Measurements from ENCODE around the gene AKR7A3.

AKR7A3 gene

DNA sequence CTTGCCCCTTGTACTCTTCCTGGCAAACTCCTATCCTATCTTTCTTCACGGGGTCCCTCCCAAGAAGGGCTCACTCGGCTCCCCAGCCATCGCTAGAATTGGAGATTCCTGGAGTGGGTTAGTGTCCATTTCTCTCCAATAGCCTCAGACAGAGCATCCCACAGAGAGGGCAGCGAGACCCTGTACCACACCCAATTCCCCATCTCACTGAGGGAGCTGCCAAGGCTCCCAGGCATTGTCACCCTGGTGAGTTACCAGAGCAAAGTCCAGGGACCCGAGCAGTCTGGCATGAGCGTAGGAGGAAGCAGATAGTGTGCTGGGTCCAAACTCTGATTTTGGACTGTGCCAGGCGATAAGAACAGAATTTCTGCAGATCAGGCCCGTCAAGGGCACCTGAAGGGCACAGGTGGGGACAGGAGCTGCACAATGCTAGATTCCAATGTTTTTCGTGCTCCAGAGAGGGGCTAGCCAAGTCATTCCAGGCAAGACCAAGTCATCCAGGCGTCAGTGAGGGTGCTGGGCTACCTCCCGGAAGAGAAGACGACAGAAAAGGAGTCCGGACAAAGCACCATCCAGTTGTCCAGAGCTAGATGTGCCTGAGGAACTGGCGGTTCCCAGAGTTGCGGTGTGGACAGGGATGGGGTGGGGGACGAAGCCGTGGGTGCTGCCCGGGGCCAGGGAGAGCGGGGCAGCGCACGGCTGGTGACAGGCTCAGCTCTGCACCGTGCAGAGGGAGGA, 15.3 kb downstream of the AKR7A3 start:
- TF ChIP-seq, protein P1, sequence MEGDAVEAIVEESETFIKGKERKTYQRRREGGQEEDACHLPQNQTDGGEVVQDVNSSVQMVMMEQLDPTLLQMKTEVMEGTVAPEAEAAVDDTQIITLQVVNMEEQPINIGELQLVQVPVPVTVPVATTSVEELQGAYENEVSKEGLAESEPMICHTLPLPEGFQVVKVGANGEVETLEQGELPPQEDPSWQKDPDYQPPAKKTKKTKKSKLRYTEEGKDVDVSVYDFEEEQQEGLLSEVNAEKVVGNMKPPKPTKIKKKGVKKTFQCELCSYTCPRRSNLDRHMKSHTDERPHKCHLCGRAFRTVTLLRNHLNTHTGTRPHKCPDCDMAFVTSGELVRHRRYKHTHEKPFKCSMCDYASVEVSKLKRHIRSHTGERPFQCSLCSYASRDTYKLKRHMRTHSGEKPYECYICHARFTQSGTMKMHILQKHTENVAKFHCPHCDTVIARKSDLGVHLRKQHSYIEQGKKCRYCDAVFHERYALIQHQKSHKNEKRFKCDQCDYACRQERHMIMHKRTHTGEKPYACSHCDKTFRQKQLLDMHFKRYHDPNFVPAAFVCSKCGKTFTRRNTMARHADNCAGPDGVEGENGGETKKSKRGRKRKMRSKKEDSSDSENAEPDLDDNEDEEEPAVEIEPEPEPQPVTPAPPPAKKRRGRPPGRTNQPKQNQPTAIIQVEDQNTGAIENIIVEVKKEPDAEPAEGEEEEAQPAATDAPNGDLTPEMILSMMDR (IDR thresholded peaks at IDR 0.05): no peak

DNA sequence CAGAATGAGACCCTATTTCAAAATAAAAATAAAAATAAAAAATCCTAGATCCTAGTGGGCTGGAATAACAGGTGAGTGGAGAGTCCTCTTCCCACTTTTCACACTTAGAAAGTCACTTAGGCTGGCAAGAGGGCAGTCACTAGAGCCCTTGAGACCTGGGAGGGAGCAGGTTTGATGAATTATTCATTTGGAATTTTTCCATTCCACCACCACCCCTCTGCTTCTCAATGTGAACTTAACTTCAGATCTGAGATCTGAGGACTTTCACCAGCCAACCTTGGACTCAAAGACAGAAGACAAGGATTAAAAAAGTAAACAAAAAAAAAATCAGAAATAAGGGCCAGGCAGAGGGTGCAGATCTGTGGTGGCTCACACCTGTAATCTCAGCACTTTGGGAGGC, 16.5 kb downstream of the AKR7A3 start:
- TF ChIP-seq, protein P1 (IDR thresholded peaks at IDR 0.05): no peak

DNA sequence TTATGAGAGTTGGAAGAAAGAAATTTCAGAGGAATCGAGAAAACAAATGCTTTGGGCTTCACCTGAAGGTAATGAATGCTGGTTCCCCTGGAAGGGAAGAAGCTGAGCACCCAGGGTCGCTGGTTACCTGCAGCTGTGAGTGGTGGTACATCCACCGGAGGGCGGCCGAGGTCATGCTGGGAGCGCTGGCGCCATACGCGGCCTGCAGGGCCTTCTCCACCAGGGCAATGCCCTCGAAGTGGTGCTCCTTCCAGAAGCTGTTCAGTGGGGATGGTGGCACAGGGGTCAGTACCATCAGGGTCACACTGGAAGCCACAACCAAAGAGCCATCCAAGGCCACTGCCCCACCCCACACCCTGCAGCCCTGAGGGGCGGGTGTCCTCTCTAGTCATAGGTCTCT, 20.1 kb downstream of the AKR7A3 start:
- TF ChIP-seq, protein P1 (IDR thresholded peaks at IDR 0.05): no peak

DNA sequence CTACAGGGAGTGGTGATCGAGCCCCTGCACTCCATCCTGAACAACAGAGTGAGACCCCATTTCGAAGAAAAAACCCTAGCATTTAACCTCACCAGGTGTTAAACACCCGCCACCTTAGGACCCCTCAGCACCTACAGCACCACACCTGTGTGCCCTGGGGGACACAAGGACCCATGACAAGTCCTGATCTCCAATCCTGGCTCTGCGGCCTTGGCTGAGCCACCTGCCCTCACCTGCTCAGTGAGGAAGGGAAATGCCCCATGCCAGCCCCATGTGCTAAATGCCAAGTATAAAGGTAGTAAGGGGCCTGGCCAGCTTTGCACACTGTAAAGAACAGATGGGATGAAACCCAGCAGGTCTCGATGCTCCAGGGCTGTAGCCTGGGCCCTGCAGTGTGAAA, 25.8 kb downstream of the AKR7A3 start:
- TF ChIP-seq, protein P1 (IDR thresholded peaks at IDR 0.05): no peak

DNA sequence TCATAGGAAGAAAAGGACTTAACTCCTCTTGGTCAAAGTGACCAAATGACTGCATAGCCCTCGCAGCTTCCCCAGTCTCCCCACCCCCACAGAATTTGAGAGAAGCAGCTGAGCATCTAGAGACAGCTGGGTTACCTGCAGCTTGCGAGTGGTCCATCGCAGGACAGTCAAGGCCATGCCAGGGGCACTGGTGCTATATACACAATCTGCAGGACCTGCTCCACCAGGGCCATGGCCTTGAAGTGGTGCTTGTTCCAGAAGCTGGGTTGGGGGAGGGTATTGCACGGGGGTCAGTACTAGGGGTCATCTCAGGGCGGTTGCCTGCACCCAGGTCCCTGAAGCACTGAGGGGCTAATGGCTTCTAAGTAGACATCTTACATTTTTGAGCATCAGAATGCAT, 26.5 kb downstream of the AKR7A3 start:
- TF ChIP-seq, protein P1 (IDR thresholded peaks at IDR 0.05): no peak

DNA sequence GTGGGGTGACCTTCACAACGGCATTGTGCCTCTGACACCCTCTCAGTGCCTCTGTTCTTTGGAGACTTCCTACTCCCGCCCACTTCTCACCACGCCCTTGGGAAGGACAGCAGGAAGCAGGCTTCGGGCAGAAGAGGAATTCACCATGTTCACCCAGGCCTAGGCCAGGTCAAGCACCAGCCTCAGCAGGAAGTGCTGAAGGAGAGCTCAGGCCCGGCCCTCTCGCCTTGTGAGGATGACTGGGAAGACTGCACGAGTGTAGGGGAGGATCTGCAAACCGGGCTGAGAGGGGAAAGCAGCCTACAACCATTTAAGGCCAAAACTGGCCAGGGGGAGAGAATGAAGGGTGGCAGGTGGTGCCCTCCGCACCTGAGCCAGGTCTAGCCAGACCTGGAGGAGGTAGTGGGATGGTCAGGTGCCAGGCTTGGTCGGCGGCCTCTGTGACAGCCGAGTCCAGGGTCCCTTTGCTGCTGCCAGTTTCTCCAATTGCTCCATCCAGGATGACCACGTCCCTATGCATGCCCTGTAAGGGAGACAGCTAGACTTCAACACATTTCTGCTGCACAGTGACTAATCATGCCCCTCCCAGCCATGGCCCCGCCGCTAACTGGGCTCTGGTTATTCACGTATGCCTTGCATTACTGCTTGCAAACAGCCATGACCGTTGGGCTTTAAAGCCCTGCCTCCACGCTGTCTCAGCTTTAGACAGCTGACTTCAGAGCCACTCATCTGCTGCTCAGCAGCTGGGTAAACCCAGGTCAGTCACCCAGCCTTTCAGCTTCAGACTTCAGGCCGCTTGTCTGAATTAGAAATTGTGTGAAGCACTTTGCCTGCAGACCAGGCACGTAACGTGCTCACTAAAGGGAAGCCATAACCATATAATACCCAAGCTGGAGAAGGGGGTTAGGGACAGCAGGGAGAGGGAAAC, 28.1 kb downstream of the AKR7A3 start:
- TF ChIP-seq, protein P1 (IDR thresholded peaks at IDR 0.05): no peak

DNA sequence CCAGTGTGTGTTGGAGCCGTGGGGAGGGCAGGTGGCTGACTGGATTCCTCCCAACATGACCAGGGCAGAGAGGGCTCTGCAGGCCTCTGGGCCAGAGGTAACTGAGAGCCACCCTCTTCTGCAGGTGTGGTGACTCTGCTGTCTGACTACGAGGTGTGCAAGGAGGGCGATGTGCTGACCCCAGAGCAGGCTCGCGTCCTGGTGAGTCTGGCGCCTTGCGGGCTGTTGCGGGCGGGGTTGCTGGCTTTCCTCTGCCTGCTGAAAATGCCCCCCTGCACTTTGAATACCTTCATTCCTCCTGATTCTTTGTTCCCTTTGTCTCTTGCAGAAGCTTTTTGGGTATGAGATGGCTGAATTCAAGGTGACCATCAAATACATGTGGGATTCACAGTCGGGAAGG, 30.2 kb downstream of the AKR7A3 start:
- TF ChIP-seq, protein P1 (IDR thresholded peaks at IDR 0.05): no peak
